GM12878 (cell line): ENCODE measurements around the gene CXCL17. TPM values are rescaled to one million over a fixed set of nuclear protein-coding genes. Genes with fewer than 3 reads are reported as not detected.

Experiments used
- BACH1 ChIP-seq: fragments of 450-650 bp; IDR thresholded peaks from 2 replicates; pipeline ENCODE4 v1.6.1; 2017; ENCODE audit warnings: mild to moderate bottlenecking, borderline replicate concordance
- BCLAF1 ChIP-seq: fragments of 450-650 bp; IDR thresholded peaks from 2 replicates; pipeline ENCODE4 v1.6.1; 2017; ENCODE audit warnings: antibody characterized with exemption, mild to moderate bottlenecking, moderate library complexity
- BMI1 ChIP-seq: fragments of 450-650 bp; IDR thresholded peaks from 2 replicates; pipeline ENCODE4 v1.6.1; 2016; ENCODE audit warnings: mild to moderate bottlenecking, moderate library complexity, borderline replicate concordance
- CBFB ChIP-seq: IDR thresholded peaks from 2 replicates; pipeline ENCODE4 v1.6.1; 2016; ENCODE audit warnings: antibody characterized with exemption, low read depth
- CUX1 ChIP-seq: IDR thresholded peaks from 2 replicates; pipeline ENCODE4 v1.6.1; 2012; ENCODE audit warnings: improper control_type of control experiment, low read depth, low read length; ENCODE audit not compliant: insufficient replicate concordance
- KAT2A ChIP-seq: conservative IDR thresholded peaks from 2 replicates; pipeline ENCODE4 v1.6.1; 2011; ENCODE audit warnings: low read depth, low read length; ENCODE audit not compliant: control insufficient read depth
- MLLT1 ChIP-seq: fragments of 450-650 bp; IDR thresholded peaks from 2 replicates; pipeline ENCODE4 v1.6.1; 2016; ENCODE audit warnings: mild to moderate bottlenecking
- NBN ChIP-seq: fragments of 450-650 bp; IDR thresholded peaks from 2 replicates; pipeline ENCODE4 v1.6.1; 2016
- NFXL1 ChIP-seq: fragments of 450-650 bp; IDR thresholded peaks from 2 replicates; pipeline ENCODE4 v1.6.1; 2017; ENCODE audit warnings: antibody characterized with exemption, mild to moderate bottlenecking, borderline replicate concordance
- NR2F1 ChIP-seq: fragments of 450-650 bp; conservative IDR thresholded peaks from 2 replicates; pipeline ENCODE4 v1.6.1; 2017; ENCODE audit warnings: mild to moderate bottlenecking
- SMAD5 ChIP-seq: IDR thresholded peaks from 2 replicates; pipeline ENCODE4 v1.6.1; 2016; ENCODE audit warnings: antibody characterized with exemption, low read depth
- ZNF274 ChIP-seq: IDR thresholded peaks from one replicate; pipeline ENCODE4 v1.8.0; 2011; ENCODE audit not compliant: insufficient read length, insufficient read depth
- ZNF592 ChIP-seq: fragments of 450-650 bp; IDR thresholded peaks from 2 replicates; pipeline ENCODE4 v1.6.1; 2017; ENCODE audit warnings: mild to moderate bottlenecking, moderate library complexity
- polyA plus RNA-seq, 11 experiments: library from polyadenylated mRNA; depleted of rRNA in 4 of 11; unstranded in 6 of 11; stranded (reverse) in 5 of 11; fragments of >200 nt; fragmentation: Nextera tagmentation in 4 of 11; fragmentation: Illumina TruSeq in 1 of 11; extraction: Ambion mirVana in 4 of 11; extraction: Trizol in 1 of 11; gene quantifications; 1 replicate in 1 of 11; 2 replicates in 10 of 11; pipeline versions ENCODE4 v1.2.1 to v1.2.3, GENCODE V29; 2011 to 2016; ENCODE audit warnings: inconsistent platforms in 2 of 11, missing spikeins in 2 of 11, low read depth in 1 of 11
- total RNA-seq, 4 experiments: library from RNA; depleted of rRNA in 3 of 4; stranded (reverse); fragments of >200 nt in 3 of 4; fragmentation: Illumina TruSeq in 1 of 4; extraction: Trizol in 1 of 4; gene quantifications; 2 replicates each; pipeline versions ENCODE4 v1.2.1 to v1.2.3, GENCODE V29; 2013 to 2021

The CXCL17 gene
- total and polyA plus RNA-seq, 10 of the 15 experiments (the other 5 are each of a cell fraction or from before 2014, with no cell fraction given): 0.13 to 0.24 (median 0.15) TPM; not detected in 7

GRCh38 chr19:42396381-42397262 lies 46.1 kb downstream of the CXCL17 start (continued):
- TF ChIP-seq SMAD5: peak; percentile 75; the same call in 1 of the 2 replicates
- TF ChIP-seq CUX1: no peak
- no peak for TF ChIP-seq NR2F1
- TF ChIP-seq BACH1: no peak; the same call in 1 of the 2 replicates
- no peak for TF ChIP-seq NFXL1
- no peak for TF ChIP-seq MLLT1
- TF ChIP-seq ZNF274: no peak
- TF ChIP-seq CBFB: no peak
- TF ChIP-seq BMI1: no peak
- TF ChIP-seq ZNF592: no peak
- no peak for TF ChIP-seq KAT2A
- peak; percentile 88; the same call in 1 of the 2 replicates for TF ChIP-seq NBN
- TF ChIP-seq BCLAF1: no peak
